SK-N-SH treated with all-trans-retinoic acid at 6 μM for 48 hours (cell line): ENCODE measurements around the gene LUC7L.
A peak's percentile ranks its signal among the peaks of the same experiment; 100 is the strongest.

Experiments used
- ATAC-seq: fragments of 200-7000 bp; cut with Tn5 transposase; 3 replicates; pipeline ENCODE4 v1.9.1; 2020; ENCODE audit warnings: mild to moderate bottlenecking, moderate library complexity
- ARNTL ChIP-seq: fragments of 450-650 bp; formaldehyde crosslinking; IDR thresholded peaks from 2 replicates; pipeline ENCODE4 v1.5.0; 2020; ENCODE audit warnings: low read depth, mild to moderate bottlenecking, moderate library complexity, borderline replicate concordance
- BACH2 ChIP-seq: fragments of 250-450 bp; sonication (Bioruptor Pico); IDR thresholded peaks from 2 replicates; pipeline ENCODE4 v1.9.0; 2021; ENCODE audit warnings: mild to moderate bottlenecking, borderline replicate concordance
- CSDC2 ChIP-seq: fragments of 250-450 bp; sonication (Bioruptor Pico); IDR thresholded peaks from 2 replicates; pipeline ENCODE4 v1.5.0; 2020; ENCODE audit warnings: mild to moderate bottlenecking, moderate library complexity
- ESRRG ChIP-seq: fragments of 250-450 bp; sonication (Bioruptor Pico); IDR thresholded peaks from 2 replicates; pipeline ENCODE4 v1.6.1; 2021; ENCODE audit warnings: mild to moderate bottlenecking
- GLIS3 ChIP-seq: fragments of 250-450 bp; sonication (Bioruptor Pico); IDR thresholded peaks from 2 replicates; pipeline ENCODE4 v1.5.0; 2020; ENCODE audit warnings: mild to moderate bottlenecking, moderate library complexity
- ISL1 ChIP-seq: fragments of 250-450 bp; sonication (Bioruptor Pico); IDR thresholded peaks from 2 replicates; pipeline ENCODE4 v2.1.2; 2022; ENCODE audit warnings: mild to moderate bottlenecking, moderate library complexity
- OSR1 ChIP-seq: fragments of 250-450 bp; sonication (Bioruptor Pico); IDR thresholded peaks from 2 replicates; pipeline ENCODE4 v1.8.0; 2022; ENCODE audit warnings: moderate library complexity, mild to moderate bottlenecking, inconsistent platforms
- PPARA ChIP-seq: fragments of 250-450 bp; sonication (Bioruptor Pico); IDR thresholded peaks from 2 replicates; pipeline ENCODE4 v1.5.0; 2020; ENCODE audit warnings: mild to moderate bottlenecking, borderline replicate concordance
- RARB ChIP-seq: fragments of 250-450 bp; sonication (Bioruptor Pico); IDR thresholded peaks from 2 replicates; pipeline ENCODE4 v1.8.0; 2021; ENCODE audit warnings: mild to moderate bottlenecking, moderate library complexity
- SNAI2 ChIP-seq: fragments of 250-450 bp; sonication (Bioruptor Pico); IDR thresholded peaks from 2 replicates; pipeline ENCODE4 v1.5.0; 2020; ENCODE audit warnings: mild to moderate bottlenecking, moderate library complexity
- TOX ChIP-seq: fragments of 250-450 bp; sonication (Bioruptor Pico); IDR thresholded peaks from 2 replicates; pipeline ENCODE4 v1.8.0; 2021; ENCODE audit warnings: mild to moderate bottlenecking, moderate library complexity, borderline replicate concordance
- ZC3H10 ChIP-seq: fragments of 250-450 bp; sonication (Bioruptor Pico); IDR thresholded peaks from 2 replicates; pipeline ENCODE4 v1.5.1; 2021; ENCODE audit warnings: mild to moderate bottlenecking, moderate library complexity
- ZFP3 ChIP-seq: fragments of 250-450 bp; sonication (Bioruptor Pico); IDR thresholded peaks from 2 replicates; pipeline ENCODE4 v1.5.0; 2020; ENCODE audit warnings: mild to moderate bottlenecking, moderate library complexity
- ZFP30 ChIP-seq: fragments of 450-650 bp; formaldehyde crosslinking; IDR thresholded peaks from 2 replicates; pipeline ENCODE4 v1.5.0; 2022; ENCODE audit warnings: mild to moderate bottlenecking, moderate library complexity
- ZNF565 ChIP-seq: fragments of 450-650 bp; formaldehyde crosslinking; conservative IDR thresholded peaks from 2 replicates; pipeline ENCODE4 v1.5.0; 2020; ENCODE audit warnings: low read depth, mild to moderate bottlenecking, moderate library complexity
- ZNF70 ChIP-seq: fragments of 450-650 bp; formaldehyde crosslinking; IDR thresholded peaks from 2 replicates; pipeline ENCODE4 v1.5.0; 2020; ENCODE audit warnings: mild to moderate bottlenecking, moderate library complexity
- ZNF8 ChIP-seq: fragments of 450-650 bp; formaldehyde crosslinking; IDR thresholded peaks from 2 replicates; pipeline ENCODE4 v1.5.0; 2020; ENCODE audit warnings: mild to moderate bottlenecking, moderate library complexity
- TF ChIP-seq, protein P1 (sequence below): fragments of 250-450 bp; sonication (Bioruptor Pico); IDR thresholded peaks from 2 replicates; pipeline ENCODE4 v1.8.0; 2021; ENCODE audit warnings: low read depth, mild to moderate bottlenecking, moderate library complexity, borderline replicate concordance
- TF ChIP-seq, protein P2 (sequence below): fragments of 250-450 bp; sonication (Bioruptor Pico); IDR thresholded peaks from 2 replicates; pipeline ENCODE4 v1.5.1; 2020; ENCODE audit warnings: low read depth, mild to moderate bottlenecking, moderate library complexity
- TF ChIP-seq, protein P3 (sequence below): fragments of 250-450 bp; sonication (Bioruptor Pico); IDR thresholded peaks from 2 replicates; pipeline ENCODE4 v1.5.1; 2021; ENCODE audit warnings: mild to moderate bottlenecking, moderate library complexity
- TF ChIP-seq, protein P4 (sequence below): fragments of 250-450 bp; sonication (Bioruptor Pico); IDR thresholded peaks from 2 replicates; pipeline ENCODE4 v1.5.0; 2020; ENCODE audit warnings: mild to moderate bottlenecking, moderate library complexity
- TF ChIP-seq, protein P5 (sequence below): fragments of 250-450 bp; sonication (Bioruptor Pico); IDR thresholded peaks from 2 replicates; pipeline ENCODE4 v1.8.0; 2020; ENCODE audit warnings: mild to moderate bottlenecking, moderate library complexity, borderline replicate concordance

LUC7L gene, protein sequence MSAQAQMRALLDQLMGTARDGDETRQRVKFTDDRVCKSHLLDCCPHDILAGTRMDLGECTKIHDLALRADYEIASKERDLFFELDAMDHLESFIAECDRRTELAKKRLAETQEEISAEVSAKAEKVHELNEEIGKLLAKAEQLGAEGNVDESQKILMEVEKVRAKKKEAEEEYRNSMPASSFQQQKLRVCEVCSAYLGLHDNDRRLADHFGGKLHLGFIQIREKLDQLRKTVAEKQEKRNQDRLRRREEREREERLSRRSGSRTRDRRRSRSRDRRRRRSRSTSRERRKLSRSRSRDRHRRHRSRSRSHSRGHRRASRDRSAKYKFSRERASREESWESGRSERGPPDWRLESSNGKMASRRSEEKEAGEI

DNA sequence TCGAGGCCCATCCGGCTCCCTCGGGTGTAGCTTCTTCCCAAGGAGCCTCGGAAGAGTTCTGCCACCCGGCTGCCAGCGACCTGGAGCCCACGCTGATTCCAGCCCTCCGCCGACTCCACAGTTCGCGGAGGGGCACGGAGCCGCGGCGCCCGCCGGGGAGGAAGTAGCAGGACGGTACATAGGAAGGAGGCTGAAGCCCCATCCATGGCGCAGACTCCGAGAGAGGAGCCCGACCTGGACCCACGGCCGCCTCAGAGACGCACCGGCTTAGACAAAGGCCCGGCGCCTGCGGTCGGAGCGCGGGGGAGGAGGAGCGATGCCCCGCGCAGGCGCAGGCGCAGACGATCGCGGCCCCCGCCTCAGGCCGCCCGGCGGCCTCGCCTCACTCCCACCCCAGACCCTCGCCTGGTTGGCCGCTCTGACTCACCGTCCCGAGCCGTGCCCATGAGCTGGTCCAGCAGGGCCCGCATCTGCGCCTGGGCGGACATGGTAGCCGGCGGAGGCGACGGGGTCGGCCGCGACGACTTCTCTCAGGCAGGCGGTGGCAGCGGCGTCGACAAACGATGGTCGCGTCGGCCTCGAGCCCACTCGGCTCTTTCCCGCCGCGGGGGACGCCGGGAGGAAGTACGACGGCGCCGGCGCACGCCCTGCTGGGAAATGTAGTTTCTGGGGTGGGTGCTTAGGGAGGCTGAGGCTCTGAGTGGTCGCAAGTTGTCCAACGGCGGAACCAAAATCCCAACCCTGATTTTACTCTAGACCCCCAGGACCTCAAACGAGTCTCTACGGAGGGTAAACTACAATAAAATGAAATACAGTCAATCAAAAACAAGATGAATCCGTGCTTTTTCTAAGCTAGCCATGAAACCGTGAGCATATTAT lies at the start of gene LUC7L:
Gene LUC7L, minus strand, starts transcription at position 598 of the 879 bp plus-strand sequence. Its CDS starts 110 bp downstream, at position 488.
- 0 out of 2 replicates have a peak, but pooled peaks have one; percentile 60 for TF ChIP-seq CSDC2
- TF ChIP-seq ZFP3: 0 out of 2 replicates have a peak, but pooled peaks have one; percentile 64
- TF ChIP-seq PPARA (CRISPR knock-in tag): no peak
- peak; percentile 67; the same call in 1 of the 2 replicates for TF ChIP-seq SNAI2
- TF ChIP-seq, protein P1, sequence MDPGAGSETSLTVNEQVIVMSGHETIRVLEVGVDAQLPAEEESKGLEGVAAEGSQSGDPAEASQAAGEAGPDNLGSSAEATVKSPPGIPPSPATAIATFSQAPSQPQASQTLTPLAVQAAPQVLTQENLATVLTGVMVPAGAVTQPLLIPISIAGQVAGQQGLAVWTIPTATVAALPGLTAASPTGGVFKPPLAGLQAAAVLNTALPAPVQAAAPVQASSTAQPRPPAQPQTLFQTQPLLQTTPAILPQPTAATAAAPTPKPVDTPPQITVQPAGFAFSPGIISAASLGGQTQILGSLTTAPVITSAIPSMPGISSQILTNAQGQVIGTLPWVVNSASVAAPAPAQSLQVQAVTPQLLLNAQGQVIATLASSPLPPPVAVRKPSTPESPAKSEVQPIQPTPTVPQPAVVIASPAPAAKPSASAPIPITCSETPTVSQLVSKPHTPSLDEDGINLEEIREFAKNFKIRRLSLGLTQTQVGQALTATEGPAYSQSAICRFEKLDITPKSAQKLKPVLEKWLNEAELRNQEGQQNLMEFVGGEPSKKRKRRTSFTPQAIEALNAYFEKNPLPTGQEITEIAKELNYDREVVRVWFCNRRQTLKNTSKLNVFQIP (CRISPR knock-in tag): peak; percentile 25; the same call in 1 of the 2 replicates
- no peak for TF ChIP-seq RARB (CRISPR knock-in tag)
- TF ChIP-seq ARNTL (CRISPR knock-in tag): no peak
- TF ChIP-seq, all 23 proteins: peak for 4
- ATAC-seq: peak; percentile 96

DNA sequence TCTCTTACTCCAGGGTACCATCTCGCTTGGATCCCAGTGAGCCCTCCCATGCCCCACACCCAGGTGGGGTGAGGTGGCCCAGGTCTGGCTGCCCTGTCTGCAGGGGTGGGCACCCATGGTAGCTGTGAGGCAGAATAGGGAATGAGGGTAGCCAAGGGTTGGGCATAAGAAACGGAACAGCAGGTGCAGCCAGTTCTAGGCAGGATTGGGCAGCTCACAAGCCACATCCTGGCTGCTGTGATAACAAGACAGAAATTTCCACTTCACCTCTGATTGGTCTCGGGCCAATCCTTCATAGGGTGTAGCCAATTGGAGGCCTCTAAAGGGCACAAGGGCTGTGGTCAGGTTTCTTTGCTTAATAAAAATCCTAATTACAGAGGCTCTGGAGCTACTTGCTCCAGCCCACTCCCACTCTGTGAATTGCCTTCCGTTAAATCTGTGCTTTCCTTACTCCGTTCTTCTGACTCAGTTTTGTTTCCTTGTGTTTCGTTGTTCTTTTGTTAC lies 49.7 kb upstream of the LUC7L start:
- ATAC-seq: peak; percentile 54
- TF ChIP-seq BACH2 (CRISPR knock-in tag) (no peak), ESRRG (CRISPR knock-in tag) (no peak), ZNF565 (CRISPR knock-in tag) (no peak), ZNF8 (CRISPR knock-in tag) (no peak), CSDC2 (no peak)
- TF ChIP-seq, protein P2, sequence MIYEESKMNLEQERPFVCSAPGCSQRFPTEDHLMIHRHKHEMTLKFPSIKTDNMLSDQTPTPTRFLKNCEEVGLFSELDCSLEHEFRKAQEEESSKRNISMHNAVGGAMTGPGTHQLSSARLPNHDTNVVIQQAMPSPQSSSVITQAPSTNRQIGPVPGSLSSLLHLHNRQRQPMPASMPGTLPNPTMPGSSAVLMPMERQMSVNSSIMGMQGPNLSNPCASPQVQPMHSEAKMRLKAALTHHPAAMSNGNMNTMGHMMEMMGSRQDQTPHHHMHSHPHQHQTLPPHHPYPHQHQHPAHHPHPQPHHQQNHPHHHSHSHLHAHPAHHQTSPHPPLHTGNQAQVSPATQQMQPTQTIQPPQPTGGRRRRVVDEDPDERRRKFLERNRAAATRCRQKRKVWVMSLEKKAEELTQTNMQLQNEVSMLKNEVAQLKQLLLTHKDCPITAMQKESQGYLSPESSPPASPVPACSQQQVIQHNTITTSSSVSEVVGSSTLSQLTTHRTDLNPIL (CRISPR knock-in tag): no peak
- TF ChIP-seq, all 23 proteins: peak for 0

DNA sequence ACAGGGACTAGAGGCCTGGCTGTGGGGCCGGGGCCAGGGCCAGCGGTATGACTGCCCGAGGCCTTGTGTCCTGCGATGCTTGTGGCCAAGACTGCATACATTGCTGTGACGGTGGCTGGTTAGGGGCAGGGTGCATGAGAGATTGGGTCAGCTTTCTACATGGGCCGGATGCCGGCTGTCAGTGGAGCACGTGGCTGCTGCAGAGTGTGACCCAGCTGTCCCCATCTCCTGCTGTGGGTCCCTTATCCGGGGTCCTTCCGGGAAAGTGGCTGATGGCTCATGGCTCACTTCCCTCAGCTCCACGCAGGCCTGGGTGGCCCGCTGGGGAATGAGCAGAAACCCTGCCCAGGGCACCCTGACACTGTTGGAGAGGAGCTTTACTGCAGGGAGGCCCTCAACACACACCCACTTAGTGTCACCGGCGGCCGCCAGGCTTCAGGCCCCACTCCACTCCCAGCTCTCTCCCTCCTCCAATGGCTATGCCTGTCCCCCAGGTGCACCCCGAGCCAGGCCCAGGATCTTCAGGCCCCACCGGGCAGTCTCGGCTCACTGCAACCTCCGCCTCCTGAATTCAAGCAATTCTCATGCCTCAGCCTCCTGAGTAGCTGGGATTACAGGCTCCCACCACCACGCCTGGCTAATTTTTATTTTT lies 47.3 kb upstream of the LUC7L start:
- ATAC-seq: no peak
- TF ChIP-seq ESRRG (CRISPR knock-in tag) (no peak), TOX (CRISPR knock-in tag) (no peak), GLIS3 (CRISPR knock-in tag) (no peak), SNAI2 (no peak), ZFP30 (CRISPR knock-in tag) (no peak), ARNTL (CRISPR knock-in tag) (no peak), ZNF565 (CRISPR knock-in tag) (no peak), BACH2 (CRISPR knock-in tag) (no peak), ZC3H10 (CRISPR knock-in tag) (no peak), OSR1 (no peak), ZNF70 (CRISPR knock-in tag) (no peak), ISL1 (CRISPR knock-in tag) (no peak), CSDC2 (no peak)
- TF ChIP-seq, protein P1 (CRISPR knock-in tag): no peak
- TF ChIP-seq, protein P3, sequence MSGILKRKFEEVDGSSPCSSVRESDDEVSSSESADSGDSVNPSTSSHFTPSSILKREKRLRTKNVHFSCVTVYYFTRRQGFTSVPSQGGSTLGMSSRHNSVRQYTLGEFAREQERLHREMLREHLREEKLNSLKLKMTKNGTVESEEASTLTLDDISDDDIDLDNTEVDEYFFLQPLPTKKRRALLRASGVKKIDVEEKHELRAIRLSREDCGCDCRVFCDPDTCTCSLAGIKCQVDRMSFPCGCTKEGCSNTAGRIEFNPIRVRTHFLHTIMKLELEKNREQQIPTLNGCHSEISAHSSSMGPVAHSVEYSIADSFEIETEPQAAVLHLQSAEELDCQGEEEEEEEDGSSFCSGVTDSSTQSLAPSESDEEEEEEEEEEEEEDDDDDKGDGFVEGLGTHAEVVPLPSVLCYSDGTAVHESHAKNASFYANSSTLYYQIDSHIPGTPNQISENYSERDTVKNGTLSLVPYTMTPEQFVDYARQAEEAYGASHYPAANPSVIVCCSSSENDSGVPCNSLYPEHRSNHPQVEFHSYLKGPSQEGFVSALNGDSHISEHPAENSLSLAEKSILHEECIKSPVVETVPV (CRISPR knock-in tag): no peak
- TF ChIP-seq, protein P2 (CRISPR knock-in tag): no peak
- TF ChIP-seq, protein P4, sequence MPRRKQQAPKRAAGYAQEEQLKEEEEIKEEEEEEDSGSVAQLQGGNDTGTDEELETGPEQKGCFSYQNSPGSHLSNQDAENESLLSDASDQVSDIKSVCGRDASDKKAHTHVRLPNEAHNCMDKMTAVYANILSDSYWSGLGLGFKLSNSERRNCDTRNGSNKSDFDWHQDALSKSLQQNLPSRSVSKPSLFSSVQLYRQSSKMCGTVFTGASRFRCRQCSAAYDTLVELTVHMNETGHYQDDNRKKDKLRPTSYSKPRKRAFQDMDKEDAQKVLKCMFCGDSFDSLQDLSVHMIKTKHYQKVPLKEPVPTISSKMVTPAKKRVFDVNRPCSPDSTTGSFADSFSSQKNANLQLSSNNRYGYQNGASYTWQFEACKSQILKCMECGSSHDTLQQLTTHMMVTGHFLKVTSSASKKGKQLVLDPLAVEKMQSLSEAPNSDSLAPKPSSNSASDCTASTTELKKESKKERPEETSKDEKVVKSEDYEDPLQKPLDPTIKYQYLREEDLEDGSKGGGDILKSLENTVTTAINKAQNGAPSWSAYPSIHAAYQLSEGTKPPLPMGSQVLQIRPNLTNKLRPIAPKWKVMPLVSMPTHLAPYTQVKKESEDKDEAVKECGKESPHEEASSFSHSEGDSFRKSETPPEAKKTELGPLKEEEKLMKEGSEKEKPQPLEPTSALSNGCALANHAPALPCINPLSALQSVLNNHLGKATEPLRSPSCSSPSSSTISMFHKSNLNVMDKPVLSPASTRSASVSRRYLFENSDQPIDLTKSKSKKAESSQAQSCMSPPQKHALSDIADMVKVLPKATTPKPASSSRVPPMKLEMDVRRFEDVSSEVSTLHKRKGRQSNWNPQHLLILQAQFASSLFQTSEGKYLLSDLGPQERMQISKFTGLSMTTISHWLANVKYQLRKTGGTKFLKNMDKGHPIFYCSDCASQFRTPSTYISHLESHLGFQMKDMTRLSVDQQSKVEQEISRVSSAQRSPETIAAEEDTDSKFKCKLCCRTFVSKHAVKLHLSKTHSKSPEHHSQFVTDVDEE: no peak
- TF ChIP-seq, protein P5, sequence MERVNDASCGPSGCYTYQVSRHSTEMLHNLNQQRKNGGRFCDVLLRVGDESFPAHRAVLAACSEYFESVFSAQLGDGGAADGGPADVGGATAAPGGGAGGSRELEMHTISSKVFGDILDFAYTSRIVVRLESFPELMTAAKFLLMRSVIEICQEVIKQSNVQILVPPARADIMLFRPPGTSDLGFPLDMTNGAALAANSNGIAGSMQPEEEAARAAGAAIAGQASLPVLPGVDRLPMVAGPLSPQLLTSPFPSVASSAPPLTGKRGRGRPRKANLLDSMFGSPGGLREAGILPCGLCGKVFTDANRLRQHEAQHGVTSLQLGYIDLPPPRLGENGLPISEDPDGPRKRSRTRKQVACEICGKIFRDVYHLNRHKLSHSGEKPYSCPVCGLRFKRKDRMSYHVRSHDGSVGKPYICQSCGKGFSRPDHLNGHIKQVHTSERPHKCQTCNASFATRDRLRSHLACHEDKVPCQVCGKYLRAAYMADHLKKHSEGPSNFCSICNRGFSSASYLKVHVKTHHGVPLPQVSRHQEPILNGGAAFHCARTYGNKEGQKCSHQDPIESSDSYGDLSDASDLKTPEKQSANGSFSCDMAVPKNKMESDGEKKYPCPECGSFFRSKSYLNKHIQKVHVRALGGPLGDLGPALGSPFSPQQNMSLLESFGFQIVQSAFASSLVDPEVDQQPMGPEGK (CRISPR knock-in tag): no peak
